HepG2 (cell line): ENCODE data around the gene ASCC3. TPM values are rescaled to one million over a fixed set of nuclear protein-coding genes. Genes with fewer than 3 reads are reported as not detected.

Source experiments
- ATAC-seq: fragments of 200-7000 bp; cut with Tn5 transposase; 3 replicates; pipeline ENCODE4 v1.9.1; 2020; ENCODE audit warnings: mild to moderate bottlenecking, moderate library complexity
- BruUV-seq: library from RNA; stranded (reverse); fragments of 400-500 nt; replicated peaks from 2 replicates; lab custom pipeline; 2021; lab: Mats Ljungman, UMichigan
- CTCF ChIA-PET: fragments of 300-600 bp; formaldehyde crosslinking; extraction: SDS; loops from one replicate; lab custom pipeline; 2021; ENCODE audit warnings: low total read pairs, inconsistent platforms, low intra/inter-chr PET ratio; lab: Yijun Ruan, JAX
- POLR2A ChIA-PET: fragments of 350-600 bp; sonication (Branson Sonifier 250); formaldehyde crosslinking; loops from one replicate; lab custom pipeline; 2020; ENCODE audit warnings: antibody characterized with exemption, inconsistent platforms; lab: Yijun Ruan, JAX
- DNase-seq: peaks from one replicate; pipeline ENCODE4 v3.0.0-alpha.2; 2015; ENCODE audit warnings: low spot score
- FAIRE-seq: peaks from 3 replicates; lab custom pipeline; 2011; peaks lifted over from hg19 to GRCh38; lab: Jason Lieb, UNC
- H2AFZ ChIP-seq: one replicate; pipeline ENCODE4 v1.6.1; 2011; ENCODE audit warnings: low read length, inconsistent platforms
- H3K27ac ChIP-seq: fragments of 300-600 bp; 3 replicates; pipeline ENCODE4 v1.8.0; 2011; ENCODE audit warnings: mixed run types, mild to moderate bottlenecking, mixed read lengths, low read length, inconsistent platforms; ENCODE audit not compliant: insufficient read depth; ENCODE audit errors: extremely low read length
- H3K27me3 ChIP-seq, 2 experiments: fragments of 200-600 bp in 1 of 2; 2 replicates in 1 of 2; 3 replicates in 1 of 2; pipeline versions ENCODE4 v1.6.0 to v1.8.0; 2011; ENCODE audit warnings: low read length in 2 of 2, mild to moderate bottlenecking in 2 of 2, moderate library complexity in 2 of 2, inconsistent platforms in 1 of 2; ENCODE audit not compliant: insufficient read depth in 2 of 2, control insufficient read depth in 1 of 2
- H3K36me3 ChIP-seq, 2 experiments: fragments of 200-600 bp in 1 of 2; replicated peaks in 1 of 2; 2 replicates in 1 of 2; 3 replicates in 1 of 2; pipeline versions ENCODE4 v1.5.1 to v1.8.0; 2011; ENCODE audit warnings: low read length in 2 of 2, inconsistent platforms in 1 of 2; ENCODE audit not compliant: insufficient read depth in 2 of 2, control insufficient read depth in 1 of 2
- H3K4me1 ChIP-seq: 2 replicates; pipeline ENCODE4 v1.5.1; 2012; ENCODE audit warnings: low read length, inconsistent platforms; ENCODE audit not compliant: insufficient read depth
- H3K4me2 ChIP-seq: 2 replicates; pipeline ENCODE4 v1.6.0; 2011; ENCODE audit warnings: low read depth, low read length, inconsistent platforms
- H3K4me3 ChIP-seq, 3 experiments: fragments of 200-600 bp in 1 of 3; sonication (generic), shearing (Covaris generic) in 1 of 3; replicated peaks in 1 of 3; 2 replicates each; pipeline ENCODE4 v1.5.1; 2011 to 2016; ENCODE audit warnings: low read length in 3 of 3, inconsistent platforms in 2 of 3, low read depth in 2 of 3, mild to moderate bottlenecking in 2 of 3, control low read depth in 1 of 3, mixed read lengths in 1 of 3; ENCODE audit not compliant: insufficient read depth in 1 of 3
- H3K79me2 ChIP-seq: one replicate; pipeline ENCODE4 v1.6.1; 2011; ENCODE audit warnings: low read length, inconsistent platforms; ENCODE audit not compliant: insufficient read depth
- H3K9ac ChIP-seq: 2 replicates; pipeline ENCODE4 v1.6.0; 2011; ENCODE audit warnings: mild to moderate bottlenecking, low read depth, low read length, inconsistent platforms; ENCODE audit not compliant: insufficient read depth
- H3K9me3 ChIP-seq: 2 replicates; pipeline ENCODE4 v1.5.1; 2012; ENCODE audit warnings: mild to moderate bottlenecking, low read length
- H4K20me1 ChIP-seq: 2 replicates; pipeline ENCODE4 v1.6.0; 2011; ENCODE audit warnings: inconsistent platforms, mild to moderate bottlenecking, low read length, moderate library complexity; ENCODE audit not compliant: insufficient read depth
- EED ChIP-seq: sonication (generic); formaldehyde crosslinking; IDR thresholded peaks from 2 replicates; pipeline ENCODE4 v1.5.0; 2020; ENCODE audit warnings: mild to moderate bottlenecking, missing genetic modification reagents
- HDAC1 ChIP-seq: sonication (generic); formaldehyde crosslinking; IDR thresholded peaks from 2 replicates; pipeline ENCODE4 v1.5.1; 2020; ENCODE audit warnings: mild to moderate bottlenecking, missing genetic modification reagents
- HOXA9 ChIP-seq: sonication (generic); formaldehyde crosslinking; IDR thresholded peaks from 2 replicates; pipeline ENCODE4 v1.8.1; 2022; ENCODE audit warnings: missing genetic modification reagents, mild to moderate bottlenecking, moderate library complexity, borderline replicate concordance
- KLF6 ChIP-seq: IDR thresholded peaks from 2 replicates; pipeline ENCODE4 v1.8.0; 2016; ENCODE audit warnings: missing biosample characterization, missing genetic modification reagents
- MAFG ChIP-seq: sonication (generic); formaldehyde crosslinking; IDR thresholded peaks from 2 replicates; pipeline ENCODE4 v1.5.1; 2020; ENCODE audit warnings: mild to moderate bottlenecking, missing genetic modification reagents
- PRDM4 ChIP-seq: sonication (generic); formaldehyde crosslinking; IDR thresholded peaks from 2 replicates; pipeline ENCODE4 v1.9.0; 2021; ENCODE audit warnings: missing genetic modification reagents, borderline replicate concordance
- SMAD1 ChIP-seq: sonication (generic); formaldehyde crosslinking; IDR thresholded peaks from 2 replicates; pipeline ENCODE4 v1.4.0; 2020; ENCODE audit warnings: missing genetic modification reagents, low read depth, mild to moderate bottlenecking, borderline replicate concordance
- SUZ12 ChIP-seq: fragments of 150-350 bp; IDR thresholded peaks from 2 replicates; pipeline ENCODE4 v1.6.1; 2014; ENCODE audit warnings: low read depth, low read length
- TCF7L2 ChIP-seq: IDR thresholded peaks from 2 replicates; pipeline ENCODE4 v1.6.1; 2011; ENCODE audit warnings: mild to moderate bottlenecking, low read depth, low read length, moderate library complexity
- ZFP1 ChIP-seq: IDR thresholded peaks from 2 replicates; pipeline ENCODE4 v1.6.1; 2016
- ZKSCAN5 ChIP-seq: sonication (generic); formaldehyde crosslinking; IDR thresholded peaks from 2 replicates; pipeline ENCODE4 v1.5.1; 2020; ENCODE audit warnings: mild to moderate bottlenecking, missing genetic modification reagents
- ZNF12 ChIP-seq: sonication (generic); formaldehyde crosslinking; IDR thresholded peaks from 2 replicates; pipeline ENCODE4 v1.5.0; 2020; ENCODE audit warnings: missing genetic modification reagents
- ZNF362 ChIP-seq: sonication (generic); formaldehyde crosslinking; IDR thresholded peaks from 2 replicates; pipeline ENCODE4 v1.4.0; 2020; ENCODE audit warnings: missing genetic modification reagents, mild to moderate bottlenecking, borderline replicate concordance
- ZNF501 ChIP-seq: sonication (generic); formaldehyde crosslinking; IDR thresholded peaks from 2 replicates; pipeline ENCODE4 v1.5.1; 2020; ENCODE audit warnings: mild to moderate bottlenecking, moderate library complexity, missing genetic modification reagents
- ZNF615 ChIP-seq: sonication (generic); formaldehyde crosslinking; IDR thresholded peaks from 2 replicates; pipeline ENCODE4 v1.5.0; 2020; ENCODE audit warnings: mild to moderate bottlenecking, missing genetic modification reagents, borderline replicate concordance
- WGBS: methylation state at CpG from one replicate; pipeline ENCODE4 v1.1.6; 2017; ENCODE audit warnings: low lambda C conversion rate; 5-methylcytosine and 5-hydroxymethylcytosine counted together
- in situ Hi-C: cut with HindIII; loops from 2 replicates; pipeline ENCODE4 v1.10.0; 2017; ENCODE audit warnings: low pct_unique_long_range_greater_than_20kb; ENCODE audit not compliant: extremely low pct_ligation_motif_present
- intact Hi-C: fragments of 100-400 bp; cut with micrococcal nuclease; formaldehyde crosslinking; loops from one replicate; pipeline ENCODE4 v1.10.0; 2022; ENCODE audit not compliant: unreplicated experiment
- polyA plus RNA-seq, 8 experiments: library from polyadenylated mRNA; depleted of rRNA in 3 of 8; stranded (reverse) in 7 of 8; unstranded in 1 of 8; fragments of >200 nt; fragmentation: Illumina TruSeq in 4 of 8; extraction: Trizol in 4 of 8; gene quantifications; 2 replicates each; pipeline versions ENCODE4 v1.2.1 to v1.2.3, GENCODE V29; 2011 to 2016; ENCODE audit warnings: low read depth in 4 of 8, missing spikeins in 1 of 8, mixed read lengths in 1 of 8; ENCODE audit not compliant: insufficient read depth in 1 of 8
- total RNA-seq, 5 experiments: library from RNA; depleted of rRNA; stranded (reverse); fragments of >200 nt; fragmentation: Illumina TruSeq; extraction: Trizol; gene quantifications; 2 replicates each; pipeline ENCODE4 v1.2.3, GENCODE V29; 2016; ENCODE audit warnings: low read depth in 1 of 5
- TF ChIP-seq, protein P1 (sequence below): sonication (generic); formaldehyde crosslinking; IDR thresholded peaks from 2 replicates; pipeline ENCODE4 v1.5.0; 2020; ENCODE audit warnings: missing genetic modification reagents, mild to moderate bottlenecking, borderline replicate concordance

Gene ASCC3
- total and polyA plus RNA-seq, 2 of the 13 experiments (the other 11 are each of a cell fraction or from before 2014, with no cell fraction given) = 23.1 to 55.7 TPM

GRCh38 chr6:100517633-100518032 lies 363.5 kb downstream of the ASCC3 start (continued):
- no peak for TF ChIP-seq MAFG (CRISPR knock-in tag)
- TF ChIP-seq, protein P1, sequence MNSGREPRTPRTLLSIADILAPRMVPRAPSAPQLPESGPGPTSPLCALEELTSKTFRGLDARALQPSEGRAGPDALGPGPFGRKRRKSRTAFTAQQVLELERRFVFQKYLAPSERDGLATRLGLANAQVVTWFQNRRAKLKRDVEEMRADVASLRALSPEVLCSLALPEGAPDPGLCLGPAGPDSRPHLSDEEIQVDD (CRISPR knock-in tag) = no peak
- TF ChIP-seq PRDM4 (CRISPR knock-in tag) = no peak
- no peak for TF ChIP-seq EED (CRISPR knock-in tag)
- TF ChIP-seq ZNF615 (CRISPR knock-in tag) = no peak
- TF ChIP-seq, all 625 proteins: peak for 0

DNA sequence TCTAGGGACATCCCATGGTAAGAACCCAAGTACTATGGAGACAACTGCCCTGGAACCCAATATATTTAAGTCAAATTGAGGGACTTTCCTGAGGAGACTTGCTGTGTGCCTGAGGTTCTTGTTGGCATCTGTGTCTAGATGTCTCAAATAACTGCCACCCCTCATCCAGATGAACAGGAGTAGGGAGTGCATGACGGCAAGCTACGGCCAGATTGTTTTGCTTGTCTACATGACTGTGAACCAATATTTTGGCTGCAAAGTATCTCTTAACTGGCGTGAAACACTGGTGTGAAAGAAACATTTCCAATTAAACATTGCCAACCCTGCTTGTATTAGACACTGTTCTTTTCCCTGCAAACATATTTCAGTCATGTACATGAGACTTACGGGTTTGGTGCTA lies 364.0 kb downstream of the ASCC3 start:
- Histone ChIP-seq H3K4me3 (no peak overlapping the region), H3K36me3 (peaks cover 0 to 31% of the 10 kb centered on the region in 2 experiments; a peak in 3 of 5 replicates), H3K4me2 (no peak overlapping the region), H3K9me3 (no peaks in the 10 kb centered on the region), H3K9ac (no peak overlapping the region), H3K4me1 (0 out of 2 replicates have a peak, but pooled peaks cover 6% of the 10 kb centered on the region), H2AFZ (no peak overlapping the region), H3K79me2 (no peaks in the 10 kb centered on the region), H3K27me3 (no peaks in the 10 kb centered on the region), H4K20me1 (no peaks in the 10 kb centered on the region), H3K27ac (no peak overlapping the region)
- WGBS = 93% methylated on average over 4 of the region's 4 CpGs
- TF ChIP-seq SUZ12 (no peak), TCF7L2 (no peak), ZFP1 (CRISPR knock-in tag) (no peak), ZNF362 (no peak), SMAD1 (CRISPR knock-in tag) (no peak), HDAC1 (CRISPR knock-in tag) (no peak), HOXA9 (CRISPR knock-in tag) (no peak), ZKSCAN5 (no peak), KLF6 (CRISPR knock-in tag) (no peak), ZNF501 (CRISPR knock-in tag) (no peak), ZNF12 (no peak)
- intact Hi-C loops (no loop called here), in situ Hi-C loops (no loop called here)
- ChIA-PET POLR2A (no interaction called here), CTCF (no interaction called here)
- FAIRE-seq = no peak
- ATAC-seq = no peak
- DNase-seq = no peak
- BruUV-seq = no TSS peak
